Globus pallidus (tissue), 1 donor: ENCODE results near the gene RAD51D.
A peak's percentile ranks its signal among the peaks of the same experiment; 100 is the strongest.
"Not testable (repeated sequence)": the region's sequence is repeated elsewhere in the genome, so short reads cannot be mapped to it uniquely, and the experiment has no call there.

Source experiments
- DNase-seq: peaks from one replicate; pipeline ENCODE4 v3.0.0-alpha.2; 2015; ENCODE audit warnings: low spot score

The RAD51D gene

DNA sequence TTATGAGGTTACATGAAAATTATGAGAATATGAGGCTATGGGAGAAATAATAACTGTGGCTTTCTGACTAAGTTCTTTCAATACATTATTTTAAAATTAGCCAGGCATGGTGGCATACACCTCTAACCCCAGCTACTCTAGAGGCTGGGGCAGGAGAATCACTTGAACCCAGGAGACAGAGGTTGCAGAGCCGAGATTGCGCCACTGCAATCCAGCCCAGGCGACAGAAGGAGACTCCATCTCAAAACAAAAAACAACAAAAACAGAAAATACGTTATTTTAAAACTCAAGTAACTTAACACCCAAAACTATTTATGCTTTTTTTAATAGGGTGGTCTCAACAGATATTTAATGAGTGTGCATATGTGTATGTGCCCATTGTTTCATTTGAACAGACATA is 53.8 kb downstream of the RAD51D start:
- no peak for DNase-seq

DNA sequence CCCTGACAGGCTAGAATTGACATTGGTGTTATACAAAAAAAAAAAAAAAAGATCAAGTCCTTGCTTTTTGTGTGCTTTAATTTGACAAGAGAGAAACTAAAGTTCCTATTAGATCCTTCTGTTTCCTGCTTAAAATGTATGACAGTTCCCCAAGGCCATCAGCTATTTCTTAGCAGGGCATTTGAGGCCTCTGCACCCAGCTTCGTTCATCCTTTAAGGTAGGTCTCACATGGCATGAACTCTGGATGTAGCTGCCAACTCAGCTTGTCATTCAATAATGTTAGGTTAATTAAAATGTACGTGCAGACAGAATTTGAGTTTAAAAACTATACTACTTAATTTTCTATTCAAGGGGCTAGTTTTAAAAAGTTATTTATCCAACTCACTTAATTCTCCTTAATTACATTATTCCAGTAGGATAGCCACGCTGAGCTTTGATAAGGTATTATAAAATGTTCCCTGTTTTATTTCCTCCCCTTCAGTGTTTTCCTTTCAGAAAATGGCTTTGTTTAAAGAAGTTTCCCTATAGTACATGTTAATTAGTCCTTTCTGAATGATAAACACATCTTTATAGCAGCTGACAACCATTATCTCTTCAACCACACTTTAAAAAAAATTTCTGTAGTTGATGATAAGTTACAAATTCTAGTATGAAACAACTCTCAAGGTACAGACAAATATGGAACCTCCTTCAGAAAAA is 55.0 kb downstream of the RAD51D start:
- no peak for DNase-seq

DNA sequence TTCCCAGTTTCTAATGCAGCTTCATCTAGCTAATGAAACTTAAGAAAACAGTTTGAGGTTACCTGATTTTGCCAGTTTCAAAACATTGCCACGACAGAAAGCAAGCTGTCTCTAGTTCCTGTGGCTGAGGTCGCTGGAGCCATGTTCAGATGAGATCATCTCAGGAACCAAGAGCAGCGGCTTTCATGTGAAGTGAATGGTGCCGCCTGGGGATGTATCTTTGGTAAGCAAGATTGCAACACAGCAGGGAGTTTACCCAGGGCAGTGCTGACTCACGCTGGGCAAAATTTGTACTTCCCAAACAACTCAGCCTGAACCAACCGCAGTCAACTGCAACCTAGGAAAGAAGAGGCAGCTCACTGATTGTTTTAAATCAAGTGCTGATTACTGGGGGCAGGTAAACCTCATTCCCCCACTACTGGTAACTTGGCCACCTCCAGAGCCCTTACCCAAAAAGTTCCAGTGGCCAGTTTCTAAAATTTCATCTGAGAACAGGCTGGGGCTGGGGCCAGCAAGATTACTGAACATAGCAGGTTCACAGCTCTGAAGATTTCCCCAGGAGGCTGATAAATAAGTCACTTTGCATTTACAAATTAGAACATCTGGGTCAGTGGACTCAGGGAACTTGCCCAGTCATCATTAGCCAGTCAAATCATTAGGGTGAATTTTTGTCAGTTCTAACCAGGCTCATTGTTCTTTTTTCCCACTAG is 56.0 kb downstream of the RAD51D start, which contains the start of gene RFFL:
Gene RFFL, minus strand, starts transcription at position 194 of the 710 bp plus-strand sequence. CDS start 37,154 bp downstream, outside the sequence.
- DNase-seq, result peak; percentile 98

DNA sequence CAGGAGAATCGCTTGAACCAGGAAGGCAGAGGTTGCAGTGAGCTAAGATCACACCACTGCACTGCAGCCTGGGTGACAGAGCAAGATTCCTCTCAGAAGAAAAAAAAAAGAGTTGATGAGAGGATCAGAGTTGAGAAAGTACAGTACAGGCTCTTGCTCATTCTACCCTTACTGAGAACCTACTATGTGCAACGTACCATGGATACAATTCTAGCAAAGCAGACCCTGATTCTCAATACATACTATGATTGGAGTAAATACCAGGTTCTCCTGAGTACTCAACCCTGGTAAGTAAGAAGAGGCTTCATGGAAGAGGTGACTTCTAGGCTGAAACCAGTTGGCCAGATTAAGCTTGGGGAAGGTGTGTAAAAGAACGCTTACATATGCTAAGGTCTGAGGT is 57.4 kb downstream of the RAD51D start:
- DNase-seq, result no peak

DNA sequence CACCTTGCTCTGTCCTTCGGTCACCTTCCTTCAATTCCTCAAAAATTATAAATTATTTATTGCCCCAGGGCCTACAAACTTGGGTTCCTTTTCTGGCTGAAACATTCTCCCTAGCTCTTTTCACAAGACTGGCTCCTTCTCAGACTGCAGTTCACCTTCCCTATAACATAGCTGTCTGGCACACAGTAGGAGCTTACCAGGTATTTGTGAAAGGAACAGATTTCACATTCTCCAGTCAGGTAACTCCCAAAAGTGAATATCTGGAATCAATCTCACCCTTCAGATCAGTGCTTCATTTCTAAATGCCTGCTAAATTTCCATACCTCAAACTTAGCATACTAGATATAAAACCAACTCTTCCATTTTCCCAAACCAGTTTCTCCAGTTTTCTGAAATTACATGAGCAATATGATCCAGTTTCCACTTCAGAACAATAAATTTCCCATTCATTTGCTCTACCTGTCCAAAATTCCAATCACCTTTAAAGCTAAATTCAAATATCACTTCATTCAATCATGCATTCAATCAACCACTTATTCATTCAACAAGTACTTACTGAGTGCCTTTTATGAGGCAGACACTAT is 62.2 kb downstream of the RAD51D start:
- DNase-seq, result no peak

DNA sequence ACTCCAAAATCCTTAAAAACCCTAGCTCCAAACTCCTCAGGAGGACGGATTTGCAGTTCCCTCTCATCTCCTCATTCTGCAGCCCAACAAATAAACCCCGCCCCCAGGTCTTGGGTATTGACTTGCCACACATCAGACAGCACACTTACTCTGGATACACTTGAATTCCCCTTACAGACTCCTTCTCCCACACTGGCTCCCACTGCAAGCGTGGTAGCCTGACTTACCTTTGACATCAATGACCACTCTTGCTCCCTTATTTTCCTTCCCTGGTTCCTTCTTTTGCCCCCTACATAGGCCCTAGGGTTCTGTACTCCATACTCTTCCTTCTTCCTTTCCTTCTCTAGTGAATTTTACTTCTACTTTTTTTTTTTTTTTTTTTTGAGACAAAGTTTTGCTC is 63.6 kb downstream of the RAD51D start:
- DNase-seq, result no peak

DNA sequence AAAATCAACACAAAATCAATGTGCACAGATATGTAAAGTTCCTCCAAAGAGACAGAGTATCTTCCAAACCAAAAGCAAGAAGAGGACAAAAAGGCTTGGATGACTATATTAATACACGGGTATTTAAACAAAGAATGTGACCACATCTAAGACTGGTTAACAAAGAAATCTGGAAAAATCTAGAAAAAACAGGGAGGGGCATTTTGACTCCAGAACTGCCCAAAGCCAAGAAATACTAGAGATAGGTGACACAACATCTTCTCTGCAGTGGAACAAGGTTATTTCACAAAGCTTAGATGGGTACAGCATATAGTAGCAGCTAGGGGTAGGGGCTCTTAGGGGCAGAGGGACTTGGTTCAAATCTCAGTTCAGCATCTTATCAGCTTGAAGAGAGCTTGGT is 66.5 kb downstream of the RAD51D start:
- no peak for DNase-seq

DNA sequence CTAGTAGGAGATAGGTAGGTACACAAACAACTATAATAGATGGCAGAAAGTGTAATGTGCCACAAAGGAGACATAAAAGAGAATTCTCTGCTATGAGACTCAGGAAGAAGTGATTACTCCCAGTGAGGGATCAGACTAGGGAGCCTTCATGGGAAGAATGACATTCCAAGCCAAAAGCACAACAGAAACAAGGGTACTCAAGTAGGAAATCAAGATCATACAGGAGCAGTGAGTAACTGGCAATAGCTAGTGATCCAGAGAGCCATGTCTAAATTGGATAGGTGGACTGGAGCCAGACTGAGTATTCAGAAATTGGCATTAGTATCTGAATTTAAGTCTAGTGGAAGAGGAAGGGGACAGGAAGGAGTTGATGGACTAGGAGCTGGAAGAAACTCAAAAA is 66.9 kb downstream of the RAD51D start:
- DNase-seq, result no peak

DNA sequence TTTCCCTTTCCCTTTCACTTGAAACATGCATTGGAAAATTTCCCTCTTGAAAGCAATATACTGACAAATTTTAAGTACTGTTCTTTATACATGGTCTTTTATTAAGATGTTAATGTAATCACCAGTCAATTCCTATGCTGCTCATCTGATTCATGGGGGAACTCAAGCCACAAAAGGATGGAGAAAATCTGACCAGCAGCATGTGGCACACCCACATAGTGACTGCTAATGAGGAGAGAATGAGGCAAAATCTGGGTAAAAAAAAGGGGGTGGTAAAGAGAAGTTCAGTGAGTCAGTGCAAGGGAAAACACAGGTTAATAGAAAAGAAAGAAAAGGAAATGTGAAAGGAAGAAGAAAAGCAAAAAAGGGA is 67.4 kb downstream of the RAD51D start:
- DNase-seq, result no peak

DNA sequence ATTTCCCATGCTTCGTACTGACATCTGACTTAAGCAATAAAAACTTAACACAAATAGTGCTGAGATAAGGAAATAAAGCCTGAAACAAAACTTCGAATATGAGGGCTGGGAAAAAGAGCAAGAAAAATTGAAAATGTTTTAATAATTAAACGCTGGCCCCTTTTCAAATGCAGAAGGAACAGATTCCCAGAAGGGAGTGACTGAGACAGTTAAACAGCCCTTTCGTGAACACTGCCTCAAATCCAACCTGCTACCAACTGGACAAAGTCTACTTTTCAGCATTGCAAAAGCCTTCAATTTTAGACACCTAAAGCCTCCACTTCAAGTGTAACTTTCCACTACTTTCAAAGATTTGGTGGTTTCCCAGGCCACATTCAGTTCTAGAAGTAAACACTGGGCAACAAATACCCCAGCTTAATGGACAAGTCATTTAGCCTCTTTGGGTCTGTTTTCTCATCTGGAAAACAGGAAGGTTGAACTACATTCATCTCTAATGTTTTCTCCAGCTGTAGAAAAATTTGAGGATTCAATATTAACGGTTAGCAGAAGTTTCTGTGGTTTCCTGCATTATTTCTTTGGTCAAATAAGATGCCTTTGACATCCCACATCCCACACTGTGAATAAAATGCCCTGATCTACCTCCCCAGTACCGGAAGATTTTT is 68.0 kb downstream of the RAD51D start:
- no peak for DNase-seq

DNA sequence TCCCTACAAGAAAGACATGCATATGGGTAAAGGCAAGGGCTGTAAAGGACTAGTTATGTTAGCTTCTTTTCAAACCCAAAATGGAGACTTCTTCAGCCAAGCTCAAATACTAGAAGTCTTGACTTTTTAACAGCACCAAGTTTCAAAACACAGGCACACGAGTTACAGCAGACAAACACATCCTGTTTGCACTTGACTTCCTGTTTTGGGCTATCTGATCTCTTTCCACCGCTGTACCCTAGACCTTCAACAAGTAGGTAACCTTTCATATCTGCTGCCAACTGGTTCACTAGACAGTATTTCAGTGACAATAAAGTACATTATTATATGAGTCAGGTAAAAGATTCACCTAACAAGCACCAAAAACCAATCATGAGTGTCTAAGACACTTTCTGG is 68.5 kb downstream of the RAD51D start:
- no peak for DNase-seq

DNA sequence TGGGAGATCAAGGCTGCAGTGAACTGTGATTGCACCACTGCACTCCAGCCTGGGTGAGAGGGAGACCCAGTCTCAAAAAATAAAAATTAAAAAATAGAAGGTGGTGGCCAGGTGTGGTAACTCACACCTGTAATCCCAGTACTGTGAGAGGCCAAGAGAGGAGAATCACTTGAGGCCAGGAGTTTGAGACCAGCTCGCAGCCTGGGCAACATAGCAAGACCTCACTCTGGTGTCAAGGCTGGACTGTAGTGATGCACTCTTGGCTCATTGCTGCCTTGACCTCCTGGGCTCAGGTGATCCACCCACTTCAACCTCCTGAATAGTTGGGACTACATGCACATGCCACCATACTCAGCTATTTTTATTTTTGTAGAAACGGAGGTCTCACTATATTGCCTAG is 69.5 kb downstream of the RAD51D start:
- DNase-seq, result no peak

DNA sequence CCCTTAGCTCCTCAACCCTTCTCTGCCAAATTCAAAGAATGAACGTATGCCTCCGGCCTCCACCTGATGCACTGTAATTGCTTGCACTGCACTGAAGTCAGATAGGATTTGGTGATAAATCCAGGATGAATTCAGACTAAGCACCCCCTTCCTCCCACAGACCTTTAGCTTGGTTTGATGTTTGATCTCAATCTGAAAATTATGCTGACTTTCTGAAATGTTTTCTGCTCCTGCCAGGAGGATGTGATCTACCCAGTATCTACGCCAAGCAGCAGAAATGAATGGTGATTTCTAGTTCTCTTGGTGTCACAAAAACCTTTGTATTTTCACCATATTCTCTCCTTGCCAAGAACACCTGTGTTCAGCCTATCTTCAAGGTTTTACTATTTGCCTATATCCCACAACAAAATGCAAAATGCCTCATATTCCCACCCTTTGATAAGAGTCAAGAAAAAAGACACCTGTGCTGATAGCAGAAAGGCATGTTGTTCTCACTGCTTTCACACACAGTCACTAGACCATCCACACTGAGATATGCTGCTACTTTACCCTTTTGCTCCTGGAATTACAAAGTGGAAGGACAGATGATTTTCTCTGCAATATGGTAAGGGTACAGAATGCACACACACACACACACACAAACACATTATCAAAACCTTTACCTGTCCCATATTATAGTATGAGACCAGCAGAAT is 70.8 kb downstream of the RAD51D start:
- DNase-seq, result no peak

DNA sequence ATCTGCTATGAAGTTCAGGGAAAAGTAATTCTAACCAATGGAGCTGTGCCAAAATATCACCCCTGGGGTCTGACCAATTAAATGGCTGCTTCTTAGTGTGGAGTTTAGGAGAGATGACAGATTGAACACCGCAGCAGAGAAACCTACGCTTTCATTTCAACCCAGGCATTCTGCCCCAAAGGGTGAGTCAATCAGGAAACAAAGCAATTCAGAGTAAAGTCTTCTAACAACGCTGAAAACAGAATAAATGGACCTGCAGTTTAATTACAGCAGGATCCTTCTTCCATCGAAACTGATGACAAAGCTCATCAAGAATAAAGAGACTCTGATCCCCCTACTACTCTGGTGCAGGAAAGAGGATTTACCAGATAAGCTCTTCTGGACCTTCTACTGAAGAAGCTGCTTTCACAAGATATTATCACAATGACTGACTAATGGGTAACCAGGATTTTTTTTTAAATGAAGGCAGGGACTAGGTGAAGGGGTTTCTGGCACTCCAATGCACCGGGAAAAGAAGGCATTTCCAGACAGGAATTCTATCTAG is 72.8 kb downstream of the RAD51D start:
- no peak for DNase-seq

DNA sequence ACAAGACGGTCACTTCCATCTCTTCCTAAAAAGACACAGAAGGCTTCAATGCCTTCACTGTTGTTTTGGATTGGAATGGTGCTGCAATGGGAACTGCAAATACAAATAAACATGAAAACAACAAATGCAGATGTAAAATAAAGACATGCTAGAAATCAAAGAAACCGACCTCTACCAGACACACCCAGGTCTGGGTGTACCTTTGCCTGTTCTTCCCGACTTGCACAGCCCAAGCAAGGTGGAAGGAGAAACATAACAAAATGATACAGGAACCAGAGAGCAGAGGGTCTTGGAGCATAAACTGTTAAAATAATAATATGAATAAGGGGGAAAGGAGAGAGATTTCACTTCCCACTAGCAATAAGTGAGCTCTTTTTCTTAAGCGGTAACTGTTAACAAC is 73.4 kb downstream of the RAD51D start:
- no peak for DNase-seq

DNA sequence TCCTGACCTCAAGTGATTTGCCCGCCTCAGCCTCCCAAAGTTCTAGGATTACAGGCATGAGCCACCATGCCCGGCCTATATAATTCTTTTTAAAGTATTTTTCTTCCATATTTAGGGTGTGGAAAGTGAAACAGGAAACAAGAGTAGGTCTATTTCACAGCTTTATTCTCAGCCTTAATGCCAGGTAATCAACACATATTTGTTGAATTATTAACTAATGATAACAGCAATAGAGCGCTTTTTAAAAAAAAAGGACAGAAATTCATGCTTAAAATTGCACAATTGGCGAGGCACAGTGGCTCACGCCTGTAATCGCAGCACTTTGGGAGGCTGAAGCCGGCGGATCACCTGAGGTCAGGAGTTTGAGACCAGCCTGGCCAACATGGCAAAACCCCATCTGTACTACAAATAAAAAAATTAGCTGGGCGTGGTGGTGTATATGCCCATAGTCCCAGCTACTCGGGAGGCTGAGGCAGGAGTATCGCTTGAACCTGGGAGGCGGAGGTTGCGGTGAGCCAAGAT is 74.1 kb downstream of the RAD51D start:
- DNase-seq, result not testable (repeated sequence)

DNA sequence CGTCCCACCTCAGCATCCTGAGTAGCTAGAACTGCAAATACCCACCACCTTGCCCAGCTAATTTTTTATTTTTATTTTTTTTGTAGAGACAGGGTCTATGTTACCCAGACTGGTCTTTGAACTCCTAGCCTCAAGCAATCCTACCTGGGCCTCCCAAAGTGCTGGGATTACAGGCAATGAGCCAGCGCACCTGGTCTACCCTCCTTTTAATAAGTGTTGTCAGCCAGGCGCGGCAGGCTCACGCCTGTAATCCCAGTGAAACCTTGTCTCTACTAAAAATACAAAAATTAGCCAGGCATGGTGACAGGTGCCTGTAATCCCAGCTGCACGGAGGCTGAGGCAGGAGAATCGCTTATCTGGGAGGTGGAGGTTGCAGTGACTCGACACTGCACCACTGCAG is 75.5 kb downstream of the RAD51D start:
- no peak for DNase-seq
